ENCODE measurements around the gene PLD1.

DNA sequence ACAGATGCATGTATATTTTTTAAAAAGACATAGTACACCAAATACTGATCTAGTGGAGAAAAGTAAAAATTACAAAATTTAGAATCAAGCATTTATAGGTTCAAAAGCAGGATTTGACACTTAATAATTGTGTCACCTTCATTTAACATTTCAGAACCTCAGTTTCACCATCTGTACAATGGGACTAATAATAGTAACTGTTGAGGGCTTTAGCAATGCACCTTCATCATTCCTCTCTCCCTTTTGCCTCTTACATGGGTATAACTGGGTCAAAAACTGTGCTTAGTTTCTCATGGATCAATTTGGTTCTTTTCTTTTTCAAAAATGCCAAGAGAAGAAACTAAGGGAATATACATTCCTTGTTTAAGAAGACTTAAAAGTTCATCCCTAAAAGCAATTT is 27.4 kb upstream of the PLD1 start:
- no peak for TF ChIP-seq POLR2A (IDR thresholded peaks at IDR 0.05)
- TF ChIP-seq, protein P1, sequence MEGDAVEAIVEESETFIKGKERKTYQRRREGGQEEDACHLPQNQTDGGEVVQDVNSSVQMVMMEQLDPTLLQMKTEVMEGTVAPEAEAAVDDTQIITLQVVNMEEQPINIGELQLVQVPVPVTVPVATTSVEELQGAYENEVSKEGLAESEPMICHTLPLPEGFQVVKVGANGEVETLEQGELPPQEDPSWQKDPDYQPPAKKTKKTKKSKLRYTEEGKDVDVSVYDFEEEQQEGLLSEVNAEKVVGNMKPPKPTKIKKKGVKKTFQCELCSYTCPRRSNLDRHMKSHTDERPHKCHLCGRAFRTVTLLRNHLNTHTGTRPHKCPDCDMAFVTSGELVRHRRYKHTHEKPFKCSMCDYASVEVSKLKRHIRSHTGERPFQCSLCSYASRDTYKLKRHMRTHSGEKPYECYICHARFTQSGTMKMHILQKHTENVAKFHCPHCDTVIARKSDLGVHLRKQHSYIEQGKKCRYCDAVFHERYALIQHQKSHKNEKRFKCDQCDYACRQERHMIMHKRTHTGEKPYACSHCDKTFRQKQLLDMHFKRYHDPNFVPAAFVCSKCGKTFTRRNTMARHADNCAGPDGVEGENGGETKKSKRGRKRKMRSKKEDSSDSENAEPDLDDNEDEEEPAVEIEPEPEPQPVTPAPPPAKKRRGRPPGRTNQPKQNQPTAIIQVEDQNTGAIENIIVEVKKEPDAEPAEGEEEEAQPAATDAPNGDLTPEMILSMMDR (IDR thresholded peaks at IDR 0.05): no peak

All from heart left ventricle (tissue), 13 donors.